Uterus (tissue), 2 donors: ENCODE measurements around the gene CAPN9.

ENCODE experiments used
- POLR2A ChIP-seq, 2 donors: fragments of 450-650 bp; IDR thresholded peaks; one replicate each; pipeline ENCODE4 v1.6.1; 2016; ENCODE audit warnings: antibody characterized with exemption in 2 of 2, mild to moderate bottlenecking in 1 of 2, moderate library complexity in 1 of 2
- TF ChIP-seq, protein P1 (sequence below), 4 experiments: fragments of 200-600 bp in 2 of 4; fragments of 450-650 bp in 2 of 4; sonication (generic) in 2 of 4; IDR thresholded peaks; one replicate each; pipeline ENCODE4 v1.5.1; 2016 to 2019; ENCODE audit warnings: antibody characterized with exemption in 4 of 4, mild to moderate bottlenecking in 2 of 4, moderate library complexity in 1 of 4

- TF ChIP-seq, protein P1, sequence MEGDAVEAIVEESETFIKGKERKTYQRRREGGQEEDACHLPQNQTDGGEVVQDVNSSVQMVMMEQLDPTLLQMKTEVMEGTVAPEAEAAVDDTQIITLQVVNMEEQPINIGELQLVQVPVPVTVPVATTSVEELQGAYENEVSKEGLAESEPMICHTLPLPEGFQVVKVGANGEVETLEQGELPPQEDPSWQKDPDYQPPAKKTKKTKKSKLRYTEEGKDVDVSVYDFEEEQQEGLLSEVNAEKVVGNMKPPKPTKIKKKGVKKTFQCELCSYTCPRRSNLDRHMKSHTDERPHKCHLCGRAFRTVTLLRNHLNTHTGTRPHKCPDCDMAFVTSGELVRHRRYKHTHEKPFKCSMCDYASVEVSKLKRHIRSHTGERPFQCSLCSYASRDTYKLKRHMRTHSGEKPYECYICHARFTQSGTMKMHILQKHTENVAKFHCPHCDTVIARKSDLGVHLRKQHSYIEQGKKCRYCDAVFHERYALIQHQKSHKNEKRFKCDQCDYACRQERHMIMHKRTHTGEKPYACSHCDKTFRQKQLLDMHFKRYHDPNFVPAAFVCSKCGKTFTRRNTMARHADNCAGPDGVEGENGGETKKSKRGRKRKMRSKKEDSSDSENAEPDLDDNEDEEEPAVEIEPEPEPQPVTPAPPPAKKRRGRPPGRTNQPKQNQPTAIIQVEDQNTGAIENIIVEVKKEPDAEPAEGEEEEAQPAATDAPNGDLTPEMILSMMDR (IDR thresholded peaks at IDR 0.05) = no peak
- TF ChIP-seq POLR2A (IDR thresholded peaks at IDR 0.05) = no peak
Observed at GRCh38 chr1:230703679-230704385, 43.4 kb upstream of the CAPN9 start.
